Breast epithelium (tissue), 4 donors: Measurements from ENCODE around the gene CFTR. TPM values are rescaled to one million over a fixed set of nuclear protein-coding genes. Genes with fewer than 3 reads are reported as not detected.

Source experiments
- DNase-seq, 2 donors: peaks; one replicate each; pipeline ENCODE4 v3.0.0-alpha.2; 2019; ENCODE audit warnings: low spot score in 2 of 2
- H3K27ac ChIP-seq, 2 donors: fragments of 200-600 bp; sonication (generic) in 1 of 2; one replicate each; pipeline ENCODE4 v1.5.1; 2016 to 2019; ENCODE audit warnings: mild to moderate bottlenecking in 1 of 2
- H3K27me3 ChIP-seq, 2 donors: fragments of 200-600 bp; sonication (generic) in 1 of 2; one replicate each; pipeline versions ENCODE4 v1.5.1 to v1.6.0; 2017 to 2019; ENCODE audit warnings: control low read depth in 1 of 2, mild to moderate bottlenecking in 1 of 2
- H3K36me3 ChIP-seq: fragments of 200-600 bp; one replicate; pipeline ENCODE4 v1.5.1; 2019
- H3K4me1 ChIP-seq, 2 donors: fragments of 200-600 bp; sonication (generic); one replicate each; pipeline ENCODE4 v1.5.1; 2016 to 2019; ENCODE audit warnings: control low read depth in 1 of 2
- H3K4me3 ChIP-seq, 3 donors: fragments of 200-600 bp; sonication (generic); 1 replicate in 2 of 3; 2 replicates in 1 of 3; pipeline ENCODE4 v1.5.1; 2016 to 2019; ENCODE audit warnings: mild to moderate bottlenecking in 3 of 3, moderate library complexity in 2 of 3
- H3K9me3 ChIP-seq, 2 donors: fragments of 200-600 bp; sonication (generic) in 1 of 2; one replicate each; pipeline ENCODE4 v1.5.1; 2016 to 2019; ENCODE audit warnings: control low read depth in 1 of 2
- CTCF ChIP-seq, 3 donors: fragments of 450-650 bp; IDR thresholded peaks; one replicate each; pipeline ENCODE4 v1.5.1; 2016 to 2017; ENCODE audit warnings: antibody characterized with exemption in 3 of 3, mild to moderate bottlenecking in 3 of 3, moderate library complexity in 3 of 3
- POLR2A ChIP-seq: fragments of 450-650 bp; IDR thresholded peaks from one replicate; pipeline ENCODE4 v1.6.1; 2016; ENCODE audit warnings: antibody characterized with exemption, mild to moderate bottlenecking, moderate library complexity
- POLR2AphosphoS5 ChIP-seq, 3 donors: sonication (generic); formaldehyde crosslinking; IDR thresholded peaks; one replicate each; pipeline ENCODE4 v1.6.1; 2017; ENCODE audit warnings: antibody characterized with exemption in 3 of 3
- intact Hi-C: fragments of 100-400 bp; cut with DNase I; formaldehyde crosslinking; loops from one replicate; pipeline ENCODE4 v1.15.1; 2023; ENCODE audit warnings: low total_unique reads
- total RNA-seq, 3 donors: library from RNA; depleted of rRNA; stranded (reverse); fragments of >200 nt; gene quantifications; one replicate each; pipeline ENCODE4 v1.1.0, GENCODE V29; 2016

The CFTR gene
- total RNA-seq, 3 donors from 2014 or later: 1.3 to 16.4 TPM; not detected in 1

- DNase-seq: no peak
- intact Hi-C loops: no loop called here
- TF ChIP-seq POLR2AphosphoS5 (IDR thresholded peaks at IDR 0.05) (no peak), CTCF (IDR thresholded peaks at IDR 0.05) (no peak), POLR2A (no peak)
Measured at GRCh38 chr7:117674617-117675016, 194.8 kb downstream of the CFTR start.

DNA sequence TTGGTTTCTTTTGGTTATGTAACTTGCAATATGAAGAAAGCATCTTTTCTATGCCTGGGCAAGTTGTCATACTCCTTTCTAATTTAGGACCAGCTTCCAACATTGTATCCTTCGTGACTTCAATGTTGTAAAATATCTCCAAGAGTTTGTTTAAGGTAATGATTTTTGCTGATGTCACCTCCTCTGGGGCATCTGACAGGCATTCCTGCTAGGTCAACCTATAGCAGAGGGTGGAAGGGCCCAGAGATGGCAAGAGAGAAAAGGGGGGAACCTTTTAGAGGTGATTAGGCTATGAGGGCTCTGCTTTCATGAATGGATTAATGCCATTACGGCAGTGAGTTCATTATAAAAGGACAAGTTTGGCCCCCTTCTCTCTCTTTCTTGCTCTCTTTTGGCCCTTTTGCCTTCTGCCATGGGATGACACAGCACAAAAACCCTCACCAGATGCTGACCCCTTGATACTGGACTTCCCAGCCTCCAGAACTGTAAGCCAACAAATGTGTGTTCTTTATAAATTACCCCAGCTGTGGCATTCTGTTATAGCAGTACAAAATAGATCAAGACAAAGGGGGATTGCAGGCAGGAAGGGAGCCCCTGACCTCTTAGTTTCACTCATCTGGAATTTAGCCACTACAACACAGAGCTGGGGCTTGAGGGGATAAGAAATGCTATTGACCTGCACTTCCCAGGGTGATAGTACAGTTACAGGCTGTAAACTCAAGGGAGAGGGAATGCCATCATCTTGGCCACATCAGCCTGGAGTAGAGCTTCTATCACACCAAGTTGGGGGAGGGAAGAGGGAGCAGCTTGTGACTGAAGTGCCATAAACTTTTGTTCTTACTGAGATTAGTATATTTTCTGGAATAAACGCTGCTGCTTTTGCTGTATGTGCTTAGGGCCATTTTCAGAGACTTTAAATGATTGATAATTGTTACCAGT, 195.9 kb downstream of the CFTR start:
- no peak for DNase-seq
- H3K9me3 ChIP-seq: no peaks in the 10 kb centered on the region
- no peak overlapping the region for H3K4me3 ChIP-seq
- no peak for TF ChIP-seq POLR2AphosphoS5 (IDR thresholded peaks at IDR 0.05)
- no peak for TF ChIP-seq POLR2A
- no peak for TF ChIP-seq CTCF (IDR thresholded peaks at IDR 0.05)
- no peaks in the 10 kb centered on the region for H3K27me3 ChIP-seq
- no peak overlapping the region for H3K27ac ChIP-seq
- no peaks in the 10 kb centered on the region for H3K36me3 ChIP-seq
- intact Hi-C loops: no loop called here
- no peaks in the 10 kb centered on the region for H3K4me1 ChIP-seq

More at GRCh38 chr7:117674617-117675016, 194.8 kb downstream of the CFTR start:
- Histone ChIP-seq H3K36me3 (no peaks in the 10 kb centered on the region), H3K4me1 (no peaks in the 10 kb centered on the region), H3K27me3 (no peaks in the 10 kb centered on the region), H3K9me3 (no peaks in the 10 kb centered on the region), H3K27ac (no peak overlapping the region), H3K4me3 (no peak overlapping the region)

- Histone ChIP-seq H3K4me1 (no peaks in the 10 kb centered on the region), H3K4me3 (no peak overlapping the region), H3K27me3 (no peaks in the 10 kb centered on the region), H3K9me3 (no peaks in the 10 kb centered on the region), H3K27ac (no peak overlapping the region), H3K36me3 (no peaks in the 10 kb centered on the region)
- no peak for DNase-seq
- TF ChIP-seq POLR2AphosphoS5 (IDR thresholded peaks at IDR 0.05) (no peak), POLR2A (no peak)
- intact Hi-C loops: no loop called here
Measured at GRCh38 chr7:117679120-117679519, 199.3 kb downstream of the CFTR start.

DNA sequence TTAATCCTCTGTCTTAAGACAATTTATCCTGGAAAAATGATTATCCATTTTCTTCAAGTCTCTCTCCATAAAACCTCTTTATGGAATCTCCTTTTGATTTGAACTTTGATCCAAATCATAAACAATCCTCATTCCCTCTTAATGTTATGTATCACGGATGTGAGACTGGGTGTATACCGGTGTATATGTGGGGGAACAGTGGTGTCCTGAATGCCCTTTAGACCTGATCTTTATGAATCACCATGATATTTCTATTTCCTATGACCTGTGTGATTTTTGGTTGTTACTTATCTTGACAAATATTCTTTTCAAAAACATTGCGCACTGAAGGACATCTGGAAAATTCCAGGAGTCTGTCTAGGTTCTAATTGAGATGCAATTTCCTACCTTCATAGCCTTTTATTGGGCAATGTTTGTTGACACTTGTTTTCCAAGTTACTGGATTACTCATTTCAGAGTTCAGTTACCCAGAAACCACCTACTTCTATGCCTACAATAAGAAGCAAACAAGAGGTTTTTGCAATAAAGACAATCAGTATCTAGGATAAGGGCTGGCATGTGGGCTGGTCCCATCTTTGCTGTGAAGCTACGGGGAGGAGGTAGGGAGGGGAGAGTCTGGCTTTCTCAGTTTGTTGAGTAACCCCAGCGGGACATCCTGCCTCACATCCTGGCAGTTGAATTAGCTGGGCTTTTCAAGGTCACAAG, 203.0 kb downstream of the CFTR start:
- H3K9me3 ChIP-seq: no peaks in the 10 kb centered on the region
- TF ChIP-seq POLR2AphosphoS5 (IDR thresholded peaks at IDR 0.05): no peak
- TF ChIP-seq POLR2A: no peak
- H3K4me1 ChIP-seq: no peaks in the 10 kb centered on the region
- no peak overlapping the region for H3K4me3 ChIP-seq
- no peaks in the 10 kb centered on the region for H3K36me3 ChIP-seq
- H3K27ac ChIP-seq: no peak overlapping the region
- no peaks in the 10 kb centered on the region for H3K27me3 ChIP-seq
- no peak for DNase-seq
- intact Hi-C loops: no loop called here

DNA sequence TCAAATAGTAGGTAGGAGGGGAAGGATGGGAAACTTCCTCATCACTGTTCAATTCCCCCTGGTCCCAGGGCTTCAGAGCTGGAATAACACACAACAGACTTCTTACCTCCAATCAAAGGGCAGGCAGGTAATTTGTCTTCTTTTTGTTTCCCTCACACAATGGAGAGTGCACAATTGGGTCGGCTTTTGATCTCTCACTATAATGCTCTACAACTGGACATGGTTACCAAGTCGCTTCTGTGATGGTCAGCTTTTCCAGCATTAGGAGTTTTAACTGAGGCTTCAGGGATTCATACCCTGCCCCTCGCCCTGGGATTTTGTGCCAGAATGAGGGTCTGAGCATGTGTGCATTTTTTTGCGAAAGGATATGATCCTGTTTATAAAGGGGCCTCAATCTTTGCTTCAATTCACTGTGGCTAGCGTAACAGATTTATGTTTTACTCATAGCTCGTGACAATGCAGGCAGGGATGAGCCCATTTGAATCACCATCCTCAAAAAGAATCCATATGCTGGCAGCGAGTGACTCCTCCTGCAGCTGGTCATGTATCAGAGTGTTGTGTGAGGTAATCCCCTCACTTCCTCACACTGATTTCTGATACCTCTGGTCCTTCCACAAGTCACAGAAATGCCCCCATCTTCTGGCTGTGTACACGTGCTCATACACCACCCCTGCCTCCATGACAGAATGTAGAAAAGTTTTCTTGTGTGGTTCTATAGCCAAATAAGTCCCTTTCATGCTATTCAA, 203.8 kb downstream of the CFTR start:
- Histone ChIP-seq H3K27me3 (no peaks in the 10 kb centered on the region), H3K4me3 (no peak overlapping the region), H3K36me3 (no peaks in the 10 kb centered on the region), H3K4me1 (no peaks in the 10 kb centered on the region), H3K27ac (no peak overlapping the region), H3K9me3 (no peaks in the 10 kb centered on the region)
- no peak for DNase-seq
- intact Hi-C loops: no loop called here
- TF ChIP-seq POLR2A: no peak
- TF ChIP-seq CTCF (IDR thresholded peaks at IDR 0.05): no peak
- TF ChIP-seq POLR2AphosphoS5 (IDR thresholded peaks at IDR 0.05): no peak
